ENCODE measurements around the gene AVPR1B.
A peak's percentile ranks its signal among the peaks of the same experiment; 100 is the strongest.

The AVPR1B gene

DNA sequence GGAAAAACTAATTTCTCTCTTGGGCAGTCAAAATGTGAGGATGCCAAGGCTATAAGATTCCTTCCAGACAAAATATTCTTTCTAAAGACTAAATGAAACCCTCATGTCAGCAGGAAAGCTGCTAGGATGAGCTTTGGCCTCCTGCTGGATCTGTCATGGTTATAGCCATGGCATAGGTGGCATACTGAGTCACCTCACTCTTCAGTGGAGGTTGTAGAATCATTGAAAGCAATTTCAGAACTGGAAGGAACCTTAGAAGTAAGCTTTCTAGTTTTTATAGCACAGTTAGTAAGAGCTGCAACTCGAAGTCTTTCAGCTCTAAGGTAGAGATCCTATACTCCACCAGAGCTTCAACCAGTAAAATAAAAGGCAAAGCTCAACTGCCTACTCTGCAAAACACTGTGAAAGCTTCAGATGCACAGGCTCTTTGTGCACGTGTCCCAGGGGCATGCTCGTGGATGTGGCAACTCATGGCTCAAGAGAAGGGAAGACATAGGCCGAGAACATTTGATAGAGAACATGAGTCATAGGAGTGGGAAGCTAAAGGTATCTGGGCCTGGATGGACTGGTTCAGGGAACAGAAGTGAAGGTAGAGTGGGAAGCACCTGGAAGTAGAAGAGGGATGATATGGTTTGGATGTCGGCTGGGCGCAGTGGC lies 5.8 kb downstream of the AVPR1B start:
- DNase-seq = no peak

DNA sequence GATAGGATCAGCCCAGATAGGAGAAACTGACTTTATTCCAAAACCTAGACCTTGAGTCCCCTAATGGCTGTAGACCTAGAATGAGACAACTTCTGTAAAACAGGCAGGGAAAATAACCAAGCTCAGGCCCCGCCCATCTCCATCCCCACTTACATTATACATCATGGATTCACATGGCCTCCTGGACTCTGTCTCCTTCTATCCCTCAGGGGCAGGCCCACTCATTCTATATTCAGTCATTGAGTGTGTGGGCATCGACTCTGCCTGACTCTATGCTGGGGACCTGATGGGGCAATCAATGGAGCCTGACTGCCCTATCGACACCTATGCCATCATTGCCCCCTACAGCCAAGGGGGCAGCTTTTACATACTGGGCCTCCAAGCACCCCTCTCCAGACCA lies 6.4 kb downstream of the AVPR1B start:
- DNase-seq = no peak

DNA sequence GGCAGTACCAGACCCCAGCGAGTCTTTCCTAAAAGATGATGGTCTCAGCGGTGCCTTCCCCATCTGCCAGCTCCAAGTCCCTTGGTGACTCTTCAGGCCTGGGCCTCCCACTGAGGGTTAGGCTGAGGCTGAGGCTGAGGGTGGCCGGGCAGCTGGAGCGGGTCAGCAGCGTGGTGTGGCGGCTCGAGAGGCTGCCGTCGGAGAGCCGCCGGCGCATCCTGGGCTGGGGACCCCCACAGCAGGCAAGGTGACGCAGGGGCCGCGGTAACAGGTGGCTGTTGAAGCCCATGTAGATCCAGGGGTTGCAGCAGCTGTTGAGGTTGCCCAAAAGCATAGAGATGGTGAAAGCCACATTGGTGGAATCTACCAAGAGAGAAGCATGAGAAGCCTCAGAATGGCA lies 7.0 kb downstream of the AVPR1B start:
- DNase-seq = no peak

DNA sequence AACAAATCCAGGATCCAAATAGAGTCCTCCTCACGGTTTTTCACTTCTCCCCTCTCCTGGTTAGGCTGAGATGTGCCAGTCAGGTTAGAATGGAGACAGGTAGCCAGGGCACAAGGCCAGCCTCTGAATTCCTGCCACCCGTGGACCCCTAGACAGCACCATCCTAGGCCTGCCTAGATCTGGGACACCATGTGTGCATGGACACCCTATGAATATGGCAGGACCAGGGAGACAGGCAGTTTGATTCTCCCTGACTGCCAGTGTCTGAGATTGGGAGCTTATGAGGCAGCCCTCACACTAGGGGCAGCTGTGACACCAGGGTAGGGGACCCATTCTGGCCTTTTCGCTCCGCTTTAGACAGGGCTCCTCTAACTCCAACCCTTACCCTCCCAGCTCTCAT lies 7.5 kb downstream of the AVPR1B start:
- DNase-seq = no peak

DNA sequence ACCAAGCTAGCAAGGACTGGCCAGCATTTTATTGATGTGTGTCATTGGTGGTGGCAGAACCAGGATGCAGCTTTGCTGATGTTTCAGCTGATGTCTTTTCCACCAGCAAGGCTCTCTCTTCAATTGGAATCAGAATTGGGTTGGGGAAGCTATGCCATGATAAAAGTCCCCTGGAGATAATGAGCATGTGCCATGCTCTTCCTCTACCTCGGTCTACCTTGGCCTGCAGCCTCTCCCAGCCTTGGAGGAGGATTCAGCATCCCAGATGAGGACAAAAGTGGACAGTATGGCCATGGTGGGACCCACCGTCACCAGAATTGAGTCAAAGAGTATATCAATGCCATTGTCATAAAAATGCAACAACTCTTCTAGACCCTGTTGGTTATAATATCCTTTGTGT lies 8.6 kb downstream of the AVPR1B start:
- no peak for DNase-seq

DNA sequence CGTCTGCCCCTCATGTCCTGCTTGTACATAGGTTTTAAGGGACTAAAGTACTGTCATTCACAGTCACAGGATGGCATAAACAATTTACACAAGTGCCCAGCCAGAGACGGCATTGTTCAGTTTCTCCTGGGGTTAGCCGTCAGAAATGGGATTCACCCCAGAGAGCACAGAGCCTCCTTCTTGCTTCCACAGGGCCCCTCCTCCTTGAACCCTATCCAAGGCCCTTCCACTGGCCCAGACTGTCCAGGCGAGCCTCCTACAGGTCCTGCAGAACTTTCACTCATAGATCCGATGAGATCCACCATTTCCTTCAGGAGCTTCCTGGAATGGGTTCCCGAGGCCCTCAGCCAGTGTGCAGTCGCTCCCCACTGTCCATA lies 10.0 kb downstream of the AVPR1B start:
- no peak for DNase-seq

DNA sequence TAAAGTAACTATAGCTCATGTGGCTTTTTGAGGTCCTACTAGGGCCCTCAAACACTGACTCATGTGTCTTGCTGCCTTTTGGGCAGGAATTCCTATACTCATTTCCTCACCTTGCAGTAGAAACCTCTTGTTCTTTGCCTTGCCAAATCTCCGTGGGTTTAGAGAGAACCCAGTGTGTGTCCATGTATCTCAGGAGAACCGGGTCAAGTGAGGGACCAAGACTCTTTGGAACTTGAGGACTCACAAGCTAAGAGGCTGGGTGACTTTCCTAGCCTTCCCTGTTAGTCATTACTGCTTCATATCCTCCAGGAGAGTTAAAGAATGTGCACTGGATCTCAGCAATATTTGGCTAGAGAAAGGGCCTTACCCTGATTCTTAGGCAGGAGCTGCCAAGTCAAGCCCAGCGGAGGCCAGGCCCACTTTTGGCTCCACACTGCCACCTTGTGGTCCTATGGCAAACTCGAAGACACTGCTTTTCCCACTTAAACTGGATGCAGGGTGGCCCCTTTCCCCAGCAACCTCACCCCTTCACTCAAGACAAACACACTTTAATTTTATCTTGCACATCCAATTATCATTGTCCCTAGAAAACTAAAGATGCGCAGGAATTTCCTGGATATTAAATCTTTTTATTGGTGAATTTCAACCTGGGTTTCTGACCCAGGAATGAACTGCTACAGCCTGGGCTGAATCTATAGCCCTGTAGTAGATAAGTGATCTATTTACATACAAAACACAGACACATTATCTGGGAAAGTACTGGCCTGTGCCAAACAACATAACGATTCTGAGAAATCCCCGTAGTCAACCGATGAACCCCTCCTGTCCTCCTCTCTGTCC lies 10.6 kb downstream of the AVPR1B start:
- DNase-seq = peak; percentile 86 to 93 (median 90)

DNA sequence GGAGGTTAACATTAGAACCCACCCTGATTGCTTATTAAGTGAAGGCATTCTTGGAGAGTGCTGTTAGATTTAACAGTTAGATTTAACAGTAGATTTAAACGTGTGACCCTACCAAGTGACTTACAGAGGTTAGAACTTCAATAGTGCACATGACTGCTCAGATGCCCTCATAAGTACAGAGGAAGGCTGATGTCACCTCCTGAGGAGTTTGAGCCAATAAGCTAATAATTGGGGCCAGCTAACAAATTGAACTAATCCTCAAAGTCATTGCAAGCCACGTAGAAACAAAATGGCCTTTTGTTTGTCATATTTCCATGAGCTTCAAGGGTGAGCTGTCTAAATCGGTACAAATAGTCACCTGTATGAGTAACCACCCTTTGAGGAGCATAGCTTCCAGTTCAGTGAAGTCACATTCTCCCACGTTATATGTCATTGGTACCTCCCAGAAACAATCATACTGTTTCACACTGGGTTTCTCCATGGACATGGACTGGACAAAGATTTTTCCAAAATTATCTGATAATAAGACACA lies 11.7 kb downstream of the AVPR1B start:
- peak; percentile 38 to 53 (median 50) for DNase-seq

DNA sequence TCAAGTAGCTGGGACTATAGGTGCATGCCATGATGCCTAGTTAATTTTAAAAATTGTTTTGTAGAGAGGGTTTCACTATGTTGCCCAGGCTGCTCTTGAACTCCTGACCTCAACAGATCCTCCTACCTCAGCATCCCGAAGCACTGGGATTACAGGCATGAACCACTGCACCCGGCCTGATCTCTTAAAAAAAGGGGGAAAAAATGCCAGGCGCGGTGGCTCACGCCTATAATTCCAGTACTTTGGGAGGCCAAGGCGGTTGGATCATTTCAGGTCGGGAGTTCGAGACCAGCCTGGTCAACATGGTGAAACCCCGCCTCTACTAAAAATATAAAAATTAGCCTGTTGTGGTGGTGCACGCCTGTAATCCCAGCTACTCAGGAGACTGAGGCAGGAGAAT lies 13.2 kb downstream of the AVPR1B start:
- DNase-seq = no peak

DNA sequence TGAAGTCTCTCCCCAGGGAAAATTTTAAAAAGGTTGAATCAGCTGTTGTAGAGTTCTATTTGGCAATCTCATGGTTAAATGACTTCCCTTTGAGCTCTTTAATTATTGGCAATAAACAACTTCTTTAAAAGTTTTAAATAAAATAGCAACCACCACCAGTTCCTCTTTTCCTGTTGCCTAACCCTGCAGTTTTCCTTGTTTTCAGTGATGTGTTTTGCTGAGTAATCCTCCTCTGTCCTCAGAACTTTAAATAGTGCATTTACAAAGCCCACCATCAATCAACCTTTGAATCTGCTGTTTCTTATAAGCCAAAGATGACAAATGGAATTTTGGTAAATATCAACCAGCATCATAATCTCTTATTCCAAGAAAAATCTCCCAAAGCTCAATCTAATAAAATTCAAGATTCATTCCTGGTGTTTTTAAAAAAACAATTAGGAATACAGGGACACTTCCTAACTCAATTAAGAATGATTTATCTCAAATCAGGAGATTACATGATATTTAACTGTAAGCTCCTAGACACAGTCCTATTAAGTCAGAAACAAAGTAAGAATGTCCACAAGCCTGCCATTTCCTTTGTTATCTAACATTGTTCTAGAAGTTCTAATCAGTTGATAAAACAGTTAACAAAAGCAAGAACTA lies 14.8 kb downstream of the AVPR1B start:
- DNase-seq = peak; percentile 61 to 90 (median 84)

DNA sequence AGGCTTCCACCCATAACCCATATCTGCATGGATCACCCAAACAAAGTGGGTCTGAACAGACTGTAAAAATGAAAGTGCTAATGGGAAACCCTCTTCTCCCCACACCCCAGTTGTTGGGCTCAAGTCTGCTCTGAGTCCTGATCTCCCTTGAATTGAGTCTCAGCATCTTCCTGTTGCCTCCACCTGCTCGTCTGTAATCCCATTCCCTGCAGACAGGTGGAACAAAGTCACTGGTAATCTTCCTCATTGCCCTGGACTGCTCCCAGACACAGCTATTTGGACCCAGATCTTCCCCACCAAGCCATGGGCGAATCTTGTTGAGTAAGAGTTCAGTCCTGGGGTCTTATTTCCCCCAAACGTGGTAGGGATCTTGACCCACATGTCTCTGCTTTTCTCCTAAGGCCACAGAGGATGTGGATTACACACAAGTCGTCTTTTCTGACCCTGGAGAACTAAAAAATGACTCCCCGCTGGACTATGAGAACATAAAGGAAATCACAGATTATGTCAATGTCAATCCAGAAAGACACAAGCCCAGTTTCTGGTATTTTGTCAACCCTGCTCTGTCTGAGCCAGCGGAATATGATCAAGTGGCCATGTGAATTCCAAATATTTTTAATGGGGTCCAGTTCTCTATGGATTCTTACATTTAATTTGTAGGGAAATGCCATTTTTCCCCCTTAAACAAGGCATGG lies 15.7 kb downstream of the AVPR1B start:
- DNase-seq = peak; percentile 58 to 79 (median 79)

DNA sequence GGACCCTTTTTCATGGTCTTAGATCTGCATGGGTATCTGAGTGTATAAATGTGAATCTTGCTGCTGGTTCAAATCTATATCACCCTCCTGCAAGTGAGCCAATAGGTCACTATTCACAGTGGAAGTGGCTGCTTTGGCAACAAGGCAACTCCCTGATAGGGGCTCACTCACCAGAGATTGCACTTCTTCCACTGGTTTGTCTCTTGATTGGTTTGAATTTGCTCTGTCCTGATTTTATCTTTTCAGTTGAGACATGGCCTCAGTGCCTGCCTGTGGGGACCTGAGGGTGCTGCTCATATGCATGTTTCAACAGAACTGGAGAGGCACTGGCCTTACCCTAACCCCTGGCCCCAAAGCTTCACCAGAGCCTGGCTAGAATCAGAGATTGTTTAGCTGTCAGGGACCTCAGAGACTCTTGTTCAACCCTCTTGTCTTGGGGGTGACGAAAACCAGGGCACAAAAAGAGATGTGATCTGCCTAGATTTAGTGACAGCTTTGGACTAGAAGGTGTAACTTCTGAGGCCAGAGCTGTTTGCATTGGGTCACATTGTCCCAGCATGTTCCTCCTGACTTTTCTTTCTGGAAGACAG lies 16.9 kb downstream of the AVPR1B start:
- no peak for DNase-seq

DNA sequence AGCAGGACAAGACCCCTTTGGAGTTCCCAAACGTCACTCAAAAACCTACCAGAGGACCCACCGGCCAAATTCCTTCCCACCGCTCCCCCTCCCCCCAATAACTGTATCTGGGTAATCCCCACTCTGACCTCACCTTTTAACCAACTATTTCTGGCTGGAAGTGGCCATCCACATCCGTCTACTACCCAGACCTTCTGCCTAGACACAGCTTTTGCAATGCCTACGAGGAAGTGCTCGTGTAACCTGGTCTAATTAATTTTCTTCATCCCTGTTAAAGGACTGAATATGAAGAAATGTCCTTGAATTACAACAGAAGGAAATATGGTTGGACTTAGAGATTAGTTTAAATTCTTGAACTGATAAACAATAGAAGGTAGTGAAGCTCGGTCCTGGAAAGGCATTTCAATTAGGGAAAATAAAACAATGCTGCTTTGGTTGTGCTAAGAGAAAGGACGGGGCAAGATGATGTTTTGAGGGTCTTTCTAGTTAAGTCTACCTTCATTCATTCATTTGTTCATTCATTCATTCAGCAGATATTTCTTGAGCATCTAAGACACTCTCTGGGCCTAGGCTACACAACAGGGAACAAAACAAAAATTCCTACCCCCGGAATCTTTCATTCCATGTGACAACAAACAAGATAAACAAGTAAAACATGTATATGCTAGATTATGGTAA lies 18.8 kb downstream of the AVPR1B start:
- DNase-seq = peak in 1 of 3 donors; percentile 22

DNA sequence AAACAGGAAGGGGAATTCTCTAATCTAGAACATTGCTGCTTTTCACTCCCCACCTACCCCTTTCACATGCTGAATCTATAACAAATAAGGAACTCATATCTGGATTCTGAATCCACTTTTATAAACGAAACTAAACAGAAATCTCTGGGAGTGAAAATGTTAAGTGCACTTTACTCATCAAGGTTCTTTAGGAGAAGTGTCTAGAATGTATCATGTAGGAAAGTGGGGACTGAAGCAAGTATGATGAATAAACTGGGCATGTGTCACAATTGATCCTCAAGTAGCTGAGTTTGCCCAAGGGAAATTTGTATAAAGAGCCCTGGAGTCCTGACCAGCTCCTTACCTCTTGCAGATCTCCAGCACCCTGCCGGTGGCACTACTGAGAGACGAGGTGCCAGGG lies 19.8 kb downstream of the AVPR1B start:
- peak; percentile 55 to 89 (median 77) for DNase-seq

DNA sequence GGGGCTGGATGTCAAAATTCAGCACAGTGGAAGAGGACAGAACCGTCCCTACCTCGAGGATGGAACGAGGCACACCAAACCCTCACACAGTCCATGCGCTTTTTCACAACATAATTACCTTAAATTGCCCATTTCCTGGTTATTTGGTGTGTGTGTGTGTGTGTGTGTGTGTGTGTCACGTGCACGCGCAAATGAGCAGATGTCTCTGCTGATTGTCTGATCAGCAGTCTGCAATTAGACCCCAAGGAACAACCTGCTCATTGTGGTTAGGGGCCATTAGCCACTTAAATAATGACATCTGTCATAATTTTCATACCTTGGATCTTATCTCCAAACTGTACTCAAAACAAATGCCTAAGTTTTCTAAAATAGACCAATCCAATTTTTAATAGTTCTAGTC lies 23.2 kb downstream of the AVPR1B start:
- DNase-seq = no peak

DNA sequence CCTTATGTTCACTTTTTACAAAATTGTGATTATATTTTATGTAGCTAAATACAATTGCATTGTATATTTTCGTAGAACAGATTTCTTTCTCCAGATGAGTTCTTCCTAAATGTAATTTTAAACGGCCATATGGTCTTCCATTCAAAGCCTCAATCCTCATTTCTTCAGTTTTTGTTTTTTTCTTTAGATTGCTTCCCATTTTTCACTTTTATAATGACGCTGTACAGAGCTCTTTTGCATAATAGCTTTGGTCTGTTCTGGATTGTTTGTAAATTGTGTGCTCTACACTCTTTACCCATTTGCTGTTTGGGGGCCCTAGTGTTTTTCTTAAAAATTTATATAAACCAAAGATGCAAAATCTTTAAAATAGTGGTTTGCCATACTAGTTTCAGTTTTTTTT lies 27.8 kb downstream of the AVPR1B start:
- DNase-seq = peak in 2 of 3 donors; percentile 43 to 51

DNA sequence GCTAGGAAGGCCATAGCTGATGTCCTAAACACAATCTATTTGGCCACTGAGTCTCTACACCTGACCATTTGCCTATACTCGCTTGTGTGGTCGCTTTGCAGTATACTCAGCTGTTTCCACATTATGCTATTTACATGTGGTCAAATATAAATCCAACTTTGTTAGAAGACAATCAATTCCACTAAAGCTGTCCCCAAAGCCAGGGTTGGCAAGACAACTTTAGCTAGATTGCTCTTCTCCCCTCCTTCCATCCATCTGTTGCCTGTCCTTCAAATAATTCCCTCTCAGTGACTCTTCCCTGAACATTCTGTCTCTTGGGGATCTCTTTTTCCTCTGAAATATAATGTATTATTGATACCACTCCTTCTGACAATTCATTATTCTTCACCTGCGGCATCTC lies 30.1 kb downstream of the AVPR1B start:
- DNase-seq = no peak

DNA sequence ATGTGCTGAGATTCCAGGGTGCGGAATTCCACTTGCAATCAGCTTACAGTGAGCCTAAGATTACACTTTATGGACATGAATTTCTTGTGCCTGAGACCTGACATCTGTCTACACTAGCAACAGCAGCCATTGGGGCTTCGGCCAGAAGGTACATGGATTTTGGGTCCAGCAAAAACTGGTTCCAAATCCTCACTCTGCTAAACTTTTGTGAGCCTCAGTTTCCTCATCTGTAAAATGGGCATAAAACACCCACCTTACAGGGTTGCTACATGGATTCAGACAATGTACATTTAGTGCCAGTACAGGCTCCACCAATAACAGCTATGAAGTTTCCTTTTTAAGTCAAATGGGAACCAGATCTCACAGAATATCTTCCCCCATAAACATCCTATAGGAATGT lies 33.4 kb downstream of the AVPR1B start:
- DNase-seq = no peak

DNA sequence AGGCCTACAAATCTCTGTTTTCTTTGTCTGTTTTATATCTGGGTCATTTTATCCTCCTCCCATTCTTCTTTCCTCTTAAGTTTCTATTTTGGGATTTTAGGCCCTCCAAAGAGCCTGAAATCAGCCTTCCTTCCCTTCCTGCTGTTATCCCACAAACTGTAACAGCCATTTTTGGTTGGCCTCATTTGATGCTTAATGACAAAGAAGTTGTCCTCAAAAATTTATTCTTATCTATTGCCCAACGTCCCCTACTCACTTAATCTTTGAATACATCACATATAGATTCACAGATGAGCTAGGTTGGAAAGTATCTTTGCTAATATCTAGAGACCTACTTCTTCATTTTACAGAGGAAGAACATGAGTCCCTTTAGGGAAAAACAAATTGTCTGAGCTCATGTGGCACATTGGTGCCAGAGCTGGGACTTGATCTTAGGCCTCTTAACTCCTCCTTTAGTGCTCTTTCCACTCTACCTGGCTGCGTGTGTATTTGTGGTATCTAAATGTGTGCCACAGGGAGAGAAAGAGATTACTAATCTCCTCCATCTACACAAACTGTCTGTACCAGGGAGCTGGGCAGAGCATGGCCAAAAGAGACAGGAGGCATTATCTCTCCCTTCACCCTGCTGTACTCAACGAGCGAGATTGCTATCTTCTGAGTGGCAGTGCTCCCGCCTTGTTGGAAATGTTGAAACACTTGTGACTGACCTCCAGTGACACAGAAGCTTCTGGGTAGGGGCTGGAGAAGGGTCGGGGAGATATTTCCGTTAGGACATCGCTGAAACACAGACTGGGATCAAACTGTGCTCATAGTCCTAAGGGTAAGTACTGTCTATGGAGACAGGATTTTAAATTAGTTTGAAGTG lies 34.1 kb downstream of the AVPR1B start:
- DNase-seq = peak in 2 of 3 donors; percentile 41 to 54

DNA sequence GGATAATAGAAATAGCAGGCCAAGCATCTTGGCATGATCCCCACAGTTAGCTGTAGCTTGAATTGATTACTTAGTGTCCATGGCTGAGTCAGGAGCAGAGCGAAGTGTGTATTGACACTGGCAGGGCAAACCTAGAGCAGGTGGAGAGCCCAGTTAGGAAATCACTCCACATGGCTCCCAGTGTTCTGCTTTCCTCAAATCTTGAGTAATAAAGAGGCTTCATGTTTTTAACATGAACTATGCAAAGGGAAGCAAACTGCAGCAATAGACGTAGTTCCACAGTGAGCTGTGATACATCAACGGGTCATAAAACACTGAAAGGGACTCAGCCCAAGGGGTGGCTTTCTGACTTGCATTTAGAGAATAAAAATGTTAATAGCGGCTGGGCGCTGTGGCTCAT lies 35.3 kb downstream of the AVPR1B start:
- DNase-seq = peak; percentile 36 to 61 (median 56)
